Large intestine (tissue), 3 donors: ENCODE data around the gene SBNO1. TPM values are rescaled to one million over a fixed set of nuclear protein-coding genes. Genes with fewer than 3 reads are reported as not detected.
"Not testable (repeated sequence)": the region's sequence is repeated elsewhere in the genome, so short reads cannot be mapped to it uniquely, and the experiment has no call there.

Experiments
- DNase-seq, 2 donors: peaks; one replicate each; pipeline versions ENCODE4 v3.0.0 to v3.0.0-alpha.2; 2013
- H3K27ac ChIP-seq: one replicate; pipeline ENCODE4 v1.5.1; 2013; ENCODE audit warnings: low read length
- H3K27me3 ChIP-seq: 2 replicates; pipeline ENCODE4 v1.6.1; 2013; ENCODE audit warnings: low read length; ENCODE audit not compliant: control insufficient read depth, insufficient read depth
- H3K36me3 ChIP-seq: 2 replicates; pipeline ENCODE4 v1.6.1; 2013; ENCODE audit warnings: low read length; ENCODE audit not compliant: control insufficient read depth, insufficient read depth
- H3K4me1 ChIP-seq: one replicate; pipeline ENCODE4 v1.6.1; 2013; ENCODE audit warnings: low read length; ENCODE audit not compliant: control insufficient read depth, insufficient read depth
- H3K4me3 ChIP-seq: one replicate; pipeline ENCODE4 v1.5.1; 2013; ENCODE audit warnings: low read length
- H3K9me3 ChIP-seq: one replicate; pipeline ENCODE4 v1.6.1; 2013; ENCODE audit warnings: mild to moderate bottlenecking, low read depth, low read length, moderate library complexity; ENCODE audit not compliant: control insufficient read depth
- WGBS: methylation state at CpG from one replicate; pipeline ENCODE4 v1.1.5; 2013; ENCODE audit warnings: low lambda C conversion rate; ENCODE audit not compliant: insufficient coverage; 5-methylcytosine and 5-hydroxymethylcytosine counted together
- polyA plus RNA-seq: library from polyadenylated mRNA; unstranded; fragments of 120-200 nt; gene quantifications from one replicate; pipeline ENCODE4 v1.2.1, GENCODE V29; 2013

Gene SBNO1
- polyA plus RNA-seq, 1 donor: 18.8 TPM

DNA sequence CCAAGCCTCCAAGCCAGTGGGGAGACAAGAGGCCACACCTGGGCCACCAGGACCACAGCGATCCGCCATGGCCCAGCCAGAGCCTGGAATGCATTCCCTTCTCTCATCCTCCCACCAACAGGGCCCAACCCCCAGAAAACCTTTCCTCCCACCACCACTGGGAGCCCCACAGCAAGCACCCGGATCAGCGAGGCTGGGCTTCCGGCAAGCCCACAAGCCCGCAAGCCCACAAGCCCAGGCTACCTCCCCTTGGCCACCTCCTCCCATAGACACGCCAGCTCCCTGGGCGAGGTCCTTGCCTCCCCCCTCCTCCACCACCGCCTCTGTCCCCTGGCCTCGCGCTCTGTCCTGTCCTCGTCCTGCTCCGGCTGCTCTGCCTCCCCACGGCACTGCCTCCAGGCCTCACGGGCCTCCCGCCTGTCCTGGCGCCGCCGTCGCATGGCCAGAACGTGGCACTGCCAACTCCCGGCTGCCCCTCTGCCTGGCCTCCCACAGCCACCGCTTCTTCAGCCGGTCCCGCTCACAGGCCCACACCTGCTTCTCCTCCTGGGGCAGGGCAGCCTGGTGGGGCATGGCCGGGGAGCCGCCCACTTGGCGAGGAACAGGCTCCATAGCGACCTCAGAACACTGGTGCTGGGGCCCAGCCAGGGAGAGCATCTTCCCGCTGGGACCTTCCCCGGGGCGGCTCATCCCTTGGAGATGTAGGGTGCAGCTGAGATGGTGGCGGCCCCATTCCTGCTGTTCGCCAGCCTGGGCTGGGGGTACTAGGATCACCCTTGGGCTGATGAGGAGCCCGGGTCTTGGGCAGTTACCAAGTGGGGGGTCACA is 98.6 kb downstream of the SBNO1 start:
- Histone ChIP-seq H3K9me3 (no peaks in the 10 kb centered on the region), H3K4me1 (peaks cover 5% of the 10 kb centered on the region), H3K27me3 (no peaks in the 10 kb centered on the region), H3K36me3 (peaks cover 46% of the 10 kb centered on the region), H3K4me3 (no peak overlapping the region), H3K27ac (no peak overlapping the region)
- no peak for DNase-seq
- 100% methylated on average over 1 of the region's 35 CpGs for WGBS

- no peak for DNase-seq
- Histone ChIP-seq H3K4me3 (no peak overlapping the region), H3K4me1 (peaks cover 5% of the 10 kb centered on the region), H3K36me3 (peaks cover 54% of the 10 kb centered on the region), H3K27me3 (no peaks in the 10 kb centered on the region), H3K27ac (no peak overlapping the region), H3K9me3 (no peaks in the 10 kb centered on the region)
- WGBS: 14% methylated on average over 1 of the region's 7 CpGs
Measured at GRCh38 chr12:123264642-123265041, 100.0 kb downstream of the SBNO1 start.

GRCh38 chr12:123263196-123263817 is 101.3 kb downstream of the SBNO1 start:
- H3K36me3 ChIP-seq: peaks cover 67% of the 10 kb centered on the region
- H3K27ac ChIP-seq: no peak overlapping the region
- H3K4me3 ChIP-seq: no peak overlapping the region
- DNase-seq: no peak
- no CpG with 5 or more reads among the region's 8 CpGs for WGBS
- H3K4me1 ChIP-seq: no peaks in the 10 kb centered on the region
- H3K27me3 ChIP-seq: no peaks in the 10 kb centered on the region
- H3K9me3 ChIP-seq: no peaks in the 10 kb centered on the region

DNA sequence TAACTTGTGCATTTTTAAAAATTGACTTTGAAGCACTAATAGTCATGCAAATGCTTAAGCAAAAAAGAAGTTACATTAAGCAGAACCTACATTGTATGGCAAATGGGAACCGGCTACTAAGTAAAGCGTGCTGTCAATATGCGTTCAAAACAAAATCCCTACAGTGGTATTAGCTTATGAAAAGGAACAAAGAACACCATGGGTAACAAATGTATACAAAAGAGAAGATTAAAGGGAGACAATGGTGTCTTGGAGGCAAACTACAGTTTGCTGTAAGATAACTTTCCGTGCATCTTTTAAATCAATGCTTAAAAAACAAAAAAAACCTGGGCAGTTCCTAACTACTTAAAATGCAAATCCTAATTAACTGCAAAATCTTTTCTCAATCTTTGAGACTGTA is 103.5 kb downstream of the SBNO1 start:
- WGBS: 100% methylated on average over 3 of the region's 4 CpGs
- Histone ChIP-seq H3K4me1 (no peaks in the 10 kb centered on the region), H3K9me3 (no peaks in the 10 kb centered on the region), H3K27ac (no peak overlapping the region), H3K27me3 (no peaks in the 10 kb centered on the region), H3K36me3 (peaks cover 71% of the 10 kb centered on the region), H3K4me3 (no peak overlapping the region)
- no peak for DNase-seq

DNA sequence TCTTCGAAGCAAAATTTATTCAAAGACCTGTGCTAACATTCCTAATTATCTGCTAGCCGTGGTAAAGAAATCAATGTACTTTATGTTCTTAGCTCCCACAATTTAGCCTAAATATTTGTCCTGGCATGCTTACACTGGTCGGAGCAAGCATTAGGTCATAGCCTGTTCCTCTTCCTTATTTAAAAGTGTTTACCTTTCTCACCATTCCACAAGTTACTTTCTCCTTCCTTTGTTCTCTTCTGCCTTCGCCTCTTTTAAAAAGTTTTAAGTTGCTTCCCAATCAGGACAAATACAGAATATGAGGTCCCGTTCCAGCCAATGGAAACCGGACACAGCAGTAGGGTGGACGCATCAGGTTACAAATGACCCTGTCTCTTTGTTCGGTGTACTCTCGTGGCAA is 104.6 kb downstream of the SBNO1 start:
- Histone ChIP-seq H3K27me3 (no peaks in the 10 kb centered on the region), H3K36me3 (peaks cover 70% of the 10 kb centered on the region), H3K4me3 (no peak overlapping the region), H3K4me1 (no peaks in the 10 kb centered on the region), H3K27ac (no peak overlapping the region), H3K9me3 (no peaks in the 10 kb centered on the region)
- WGBS: 85% methylated on average over 4 of the region's 9 CpGs
- DNase-seq: no peak

DNA sequence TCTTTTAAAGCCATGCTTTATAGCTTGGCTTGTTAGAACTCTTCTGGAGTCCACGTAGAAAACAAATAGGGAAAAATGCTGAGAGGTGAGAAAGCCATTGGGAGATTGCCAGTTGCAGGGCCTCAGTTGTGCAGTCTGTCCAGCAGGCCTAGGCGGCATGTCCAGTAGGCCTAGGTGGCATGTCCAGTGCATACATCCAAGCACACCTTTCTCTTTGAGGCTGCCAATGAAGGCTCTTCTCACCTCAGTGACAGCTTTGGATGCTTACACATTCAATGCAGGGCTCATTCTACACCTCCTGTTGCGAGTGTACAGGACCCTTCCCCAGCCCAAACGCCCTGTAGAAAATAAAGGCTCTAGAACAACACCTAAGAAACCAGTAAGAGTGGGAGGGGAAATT is 106.1 kb downstream of the SBNO1 start:
- H3K27me3 ChIP-seq: no peaks in the 10 kb centered on the region
- no peak overlapping the region for H3K4me3 ChIP-seq
- H3K9me3 ChIP-seq: no peaks in the 10 kb centered on the region
- DNase-seq: no peak
- H3K27ac ChIP-seq: no peak overlapping the region
- peaks cover 77% of the 10 kb centered on the region for H3K36me3 ChIP-seq
- no peaks in the 10 kb centered on the region for H3K4me1 ChIP-seq
- WGBS: no CpG with 5 or more reads among the region's 4 CpGs

- peaks cover 53% of the 10 kb centered on the region for H3K36me3 ChIP-seq
- H3K4me3 ChIP-seq: no peak overlapping the region
Measured at GRCh38 chr12:123254853-123255446, 109.7 kb downstream of the SBNO1 start.

GRCh38 chr12:123253641-123254459 is 110.8 kb downstream of the SBNO1 start:
- Histone ChIP-seq H3K9me3 (peaks cover 6% of the 10 kb centered on the region), H3K4me3 (no peak overlapping the region), H3K27ac (no peak overlapping the region), H3K27me3 (no peaks in the 10 kb centered on the region), H3K36me3 (peaks cover 49% of the 10 kb centered on the region), H3K4me1 (peaks cover 14% of the 10 kb centered on the region)
- DNase-seq: no peak
- no CpG with 5 or more reads among the region's 24 CpGs for WGBS

More at GRCh38 chr12:123254853-123255446, 109.7 kb downstream of the SBNO1 start:
- no peaks in the 10 kb centered on the region for H3K27me3 ChIP-seq
- no peak overlapping the region for H3K27ac ChIP-seq
- peaks cover 14% of the 10 kb centered on the region for H3K4me1 ChIP-seq
- no peak for DNase-seq
- no CpG with 5 or more reads among the region's 5 CpGs for WGBS
- H3K9me3 ChIP-seq: no peaks in the 10 kb centered on the region

DNA sequence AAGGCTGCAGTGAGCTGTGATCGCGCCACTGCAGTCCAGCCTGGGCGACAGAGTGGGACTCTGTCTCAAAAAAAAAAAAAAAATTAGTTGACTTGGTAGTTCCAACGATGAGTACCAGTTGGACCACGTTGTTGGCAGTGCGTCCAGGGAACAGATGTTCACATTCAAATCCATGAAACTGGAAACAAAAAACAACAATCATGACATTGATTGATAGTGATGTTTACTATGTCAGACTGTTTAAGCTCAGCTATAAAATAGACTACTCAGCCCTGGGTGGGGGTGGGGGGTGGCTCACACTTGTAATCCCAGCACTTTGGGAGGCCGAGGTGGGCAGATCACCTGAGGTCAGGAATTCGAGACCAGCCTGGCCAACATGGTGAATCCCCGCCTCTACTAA is 112.3 kb downstream of the SBNO1 start:
- Histone ChIP-seq H3K4me1 (peaks cover 14% of the 10 kb centered on the region), H3K36me3 (peaks cover 42% of the 10 kb centered on the region)
- not testable (repeated sequence) for DNase-seq, H3K27me3 ChIP-seq, H3K9me3 ChIP-seq, H3K27ac ChIP-seq, H3K4me3 ChIP-seq
- no CpG with 5 or more reads among the region's 9 CpGs for WGBS
